Stimulated activated CD4-positive, alpha-beta T cell treated with anti-CD3 and anti-CD28 coated beads, TNF-alpha, amount 100 ng/mL, for 48 hours (primary cell): ENCODE measurements around the gene BHLHE23.

Experiments
- DNase-seq, 3 donors: peaks; one replicate each; pipeline ENCODE4 v3.0.0-alpha.2; 2020; ENCODE audit warnings: low read depth in 3 of 3

BHLHE23 gene

DNA sequence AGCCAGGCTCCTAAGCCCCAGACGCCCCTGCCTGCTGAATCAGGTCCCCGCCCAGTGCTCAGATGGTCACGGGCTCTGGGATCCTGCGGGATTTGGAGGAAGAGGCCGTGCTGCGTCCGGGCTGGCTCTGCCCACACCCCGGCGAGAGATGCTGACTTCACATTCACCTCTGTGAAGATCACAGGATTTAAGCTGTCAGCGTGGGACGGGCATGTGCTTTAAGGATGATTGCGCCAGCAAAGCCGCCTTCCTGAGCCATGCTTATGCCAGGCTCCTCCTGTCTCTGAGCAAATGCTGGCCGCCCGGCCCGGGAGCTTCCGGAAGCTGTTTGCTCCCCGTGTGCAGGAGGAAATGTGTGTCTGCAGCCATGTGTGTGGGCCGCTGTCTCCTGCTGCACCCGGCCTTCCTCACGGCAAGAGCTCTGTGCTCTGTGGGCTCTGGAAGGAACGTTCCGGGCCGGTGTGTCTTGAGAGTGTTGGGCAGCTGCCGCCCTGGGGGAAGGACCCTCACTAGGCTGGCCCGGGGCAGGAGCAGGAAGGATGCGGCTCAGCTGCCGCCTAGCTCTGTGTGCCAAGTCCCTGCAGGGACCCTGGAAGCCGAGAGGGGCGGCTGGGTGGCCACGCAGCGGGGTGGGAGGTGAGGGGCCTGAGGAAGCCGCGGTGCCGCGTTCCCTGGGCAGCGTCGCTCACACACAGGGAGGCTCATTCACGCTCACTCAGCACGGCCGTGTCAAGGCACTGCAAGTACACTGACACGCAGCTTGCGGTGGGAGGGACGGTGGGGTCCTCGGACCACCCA, 19.0 kb upstream of the BHLHE23 start:
- DNase-seq, result no peak

- no peak for DNase-seq
Observed at GRCh38 chr20:63024573-63025392, 18.0 kb upstream of the BHLHE23 start.

DNA sequence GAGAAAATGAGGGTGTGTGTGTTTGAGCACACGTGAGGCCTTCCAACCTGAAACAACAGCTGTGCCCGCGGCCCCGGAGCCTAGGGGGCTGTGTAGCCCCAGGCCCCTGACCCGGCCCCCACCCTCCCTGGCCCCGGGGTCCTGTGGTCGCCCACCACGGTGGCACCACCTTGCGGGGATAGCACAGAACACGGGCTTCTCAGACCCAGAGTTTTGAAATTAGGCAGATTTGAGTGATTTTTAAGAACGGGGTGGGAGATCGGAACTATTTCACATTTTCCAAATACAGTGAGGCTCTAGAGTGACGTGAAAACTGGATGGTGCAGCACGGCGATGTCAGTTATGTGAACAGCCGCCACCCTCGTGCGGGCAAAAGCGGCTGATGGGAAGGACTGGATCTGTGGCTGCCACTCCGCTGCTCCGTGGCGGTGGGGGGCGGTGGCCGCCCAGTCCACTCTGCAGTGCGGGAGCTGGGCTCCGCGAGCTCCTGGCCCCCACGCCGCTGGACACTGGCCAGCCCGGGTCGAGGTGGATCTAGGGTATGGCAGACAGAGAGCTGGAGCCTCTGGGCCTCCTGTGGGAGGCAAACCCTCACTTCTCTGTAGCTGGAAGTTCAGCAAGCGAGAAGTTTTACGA, 17.3 kb upstream of the BHLHE23 start:
- no peak for DNase-seq

DNA sequence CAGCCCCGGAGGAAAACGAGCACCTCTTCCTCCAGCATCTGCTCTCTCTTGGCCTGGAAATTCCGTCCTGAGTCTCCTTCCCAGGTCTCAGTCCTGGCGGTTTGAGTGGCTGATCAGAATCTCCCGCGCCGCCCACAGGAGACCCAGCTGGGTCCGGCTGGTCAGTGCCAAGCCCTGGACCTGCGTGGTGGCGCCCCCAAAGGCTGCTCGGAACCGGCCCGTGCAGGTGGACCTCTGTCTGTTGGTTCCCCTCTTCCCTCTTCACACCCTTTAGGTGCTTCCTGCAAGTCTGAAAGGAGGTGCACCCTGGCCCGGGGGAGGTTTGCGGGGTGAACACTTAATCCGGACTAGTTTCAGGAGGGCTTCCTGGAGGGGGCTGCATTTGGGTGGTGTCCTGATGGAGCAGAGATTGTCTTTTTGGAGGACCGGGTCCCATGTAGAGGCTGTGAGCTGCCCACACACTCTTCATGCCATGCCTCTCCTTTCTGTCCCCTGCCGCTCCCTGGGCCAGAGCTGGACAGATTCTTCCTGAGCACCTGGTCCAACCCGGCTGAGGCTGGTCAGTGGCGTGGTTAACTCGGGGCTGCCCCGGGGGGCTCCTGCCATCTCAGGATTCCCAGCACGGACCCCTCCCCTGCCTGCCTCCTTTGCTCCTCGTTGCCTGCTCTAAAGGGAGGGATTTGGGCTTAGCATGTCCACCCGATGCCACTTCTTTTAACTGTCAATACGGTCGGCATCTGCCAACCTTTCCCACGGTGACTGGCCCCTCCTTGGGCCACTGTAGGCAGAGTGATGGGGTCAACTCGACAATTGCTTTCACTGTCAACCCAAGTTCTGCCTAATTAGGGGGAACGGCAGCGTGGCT, 16.5 kb upstream of the BHLHE23 start:
- no peak for DNase-seq

DNA sequence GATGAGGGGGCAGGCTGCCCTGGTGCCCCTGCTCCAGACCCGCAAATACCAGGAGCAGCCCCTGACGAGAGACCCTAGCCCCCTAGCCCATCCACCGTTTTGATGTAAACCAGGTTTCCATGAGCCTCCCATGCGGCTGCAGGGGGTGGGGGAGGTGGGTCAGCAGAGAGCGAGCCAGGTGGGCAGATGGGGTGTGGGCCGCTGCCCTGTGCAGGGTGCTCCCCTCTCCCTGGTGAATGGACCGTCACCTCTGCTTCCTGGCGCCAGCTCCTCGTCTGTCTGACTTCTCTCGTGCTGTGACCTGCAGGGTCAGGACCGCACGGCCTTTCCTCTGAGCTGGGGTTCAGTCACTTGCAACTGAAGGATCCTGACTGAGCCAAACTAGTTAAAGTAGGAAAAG, 15.7 kb upstream of the BHLHE23 start:
- no peak for DNase-seq

GRCh38 chr20:63021356-63022321, 14.9 kb upstream of the BHLHE23 start:
- DNase-seq, result no peak

- DNase-seq, result no peak
Observed at GRCh38 chr20:63020681-63021080, 13.9 kb upstream of the BHLHE23 start.

GRCh38 chr20:63017826-63018411, 11.2 kb upstream of the BHLHE23 start:
- no peak for DNase-seq

- no peak for DNase-seq
Observed at GRCh38 chr20:63017076-63017825, 10.5 kb upstream of the BHLHE23 start.

- no peak for DNase-seq
Observed at GRCh38 chr20:63016514-63017075, 9.8 kb upstream of the BHLHE23 start.

- DNase-seq, result no peak
Observed at GRCh38 chr20:63015662-63016361, 9.0 kb upstream of the BHLHE23 start.

DNA sequence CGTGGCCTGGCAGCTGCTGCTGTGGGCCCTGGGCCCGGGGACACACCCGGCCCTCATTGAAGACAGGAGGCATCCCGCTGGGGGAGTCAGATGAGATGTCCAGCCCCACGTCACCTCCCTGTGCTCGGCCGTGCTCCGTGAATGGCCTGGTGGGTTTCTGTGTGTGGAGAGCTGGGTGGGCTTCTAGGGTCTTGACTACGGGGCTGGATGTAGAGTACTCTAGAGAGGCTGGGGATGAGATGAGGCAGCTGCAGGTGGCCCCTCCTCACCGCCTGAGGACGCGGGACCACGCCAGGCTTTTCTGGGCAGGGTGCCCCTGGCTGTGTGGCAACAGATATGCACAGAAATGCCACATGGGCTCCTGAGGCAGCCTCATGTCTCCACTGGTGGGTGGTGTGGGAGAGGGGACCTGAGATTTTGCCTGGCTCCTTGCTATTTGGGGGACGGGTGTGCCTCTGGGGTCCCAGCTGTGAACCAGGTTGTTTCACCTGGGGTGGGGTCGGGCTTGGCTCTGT, 8.4 kb upstream of the BHLHE23 start:
- DNase-seq, result no peak

- DNase-seq, result no peak
Observed at GRCh38 chr20:63014710-63015109, 7.9 kb upstream of the BHLHE23 start.

DNA sequence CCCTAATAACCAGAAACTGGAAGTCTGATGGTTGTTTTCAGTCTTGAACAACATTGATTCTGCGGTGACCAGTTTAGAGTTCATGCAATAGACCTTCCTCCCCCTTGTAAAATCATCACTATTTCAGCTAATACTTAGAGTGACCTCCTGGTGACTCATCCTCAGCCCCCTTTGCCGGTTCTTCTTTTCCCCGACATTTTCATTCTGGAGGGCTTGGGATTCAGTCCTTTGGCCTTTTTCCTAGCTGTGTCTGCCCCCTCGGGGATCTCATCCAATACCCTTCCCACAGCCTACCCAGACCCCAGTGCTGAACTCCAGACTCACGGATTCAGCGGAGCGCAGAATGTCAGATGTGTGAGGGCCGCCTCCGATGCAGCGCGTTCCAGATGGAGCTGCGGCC, 7.5 kb upstream of the BHLHE23 start:
- DNase-seq, result no peak

DNA sequence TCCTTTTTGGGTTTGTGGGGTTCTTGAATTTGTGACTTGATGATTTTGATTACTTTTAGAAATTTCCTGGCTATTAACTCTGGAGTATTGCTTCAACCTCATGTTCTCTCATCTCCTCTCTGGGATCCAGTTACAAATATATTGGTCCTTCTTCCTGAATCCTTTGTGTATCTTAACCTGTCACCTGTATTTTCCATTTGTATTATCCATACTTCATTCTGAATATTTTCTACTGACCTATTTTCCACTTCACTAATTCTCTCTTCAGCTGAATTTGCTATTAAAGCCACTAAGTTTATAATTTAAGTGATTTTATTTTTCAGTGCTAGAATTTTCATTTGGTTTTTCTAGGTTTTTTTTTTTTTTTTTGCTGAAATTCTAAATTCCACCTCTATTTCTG, 6.4 kb upstream of the BHLHE23 start:
- no peak for DNase-seq

DNA sequence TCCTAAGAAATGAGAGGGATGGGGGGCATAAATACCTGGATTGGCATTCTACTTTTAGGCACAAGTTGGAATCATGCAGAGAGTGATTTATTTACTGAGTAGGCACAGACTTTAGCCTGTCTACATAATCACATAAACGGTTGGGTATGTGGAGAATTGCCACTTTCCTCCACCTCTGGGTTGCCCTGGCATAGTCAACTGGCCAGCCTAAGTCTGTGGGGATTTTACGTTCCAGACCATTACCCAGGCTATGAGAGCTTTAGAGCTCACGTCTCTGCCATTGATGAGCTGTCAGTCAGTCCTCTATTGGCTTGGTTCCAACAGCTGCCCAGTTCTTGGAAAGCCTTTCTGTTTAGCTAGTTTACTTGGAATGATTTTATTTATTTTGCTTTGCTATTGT, 5.0 kb upstream of the BHLHE23 start:
- no peak for DNase-seq

DNA sequence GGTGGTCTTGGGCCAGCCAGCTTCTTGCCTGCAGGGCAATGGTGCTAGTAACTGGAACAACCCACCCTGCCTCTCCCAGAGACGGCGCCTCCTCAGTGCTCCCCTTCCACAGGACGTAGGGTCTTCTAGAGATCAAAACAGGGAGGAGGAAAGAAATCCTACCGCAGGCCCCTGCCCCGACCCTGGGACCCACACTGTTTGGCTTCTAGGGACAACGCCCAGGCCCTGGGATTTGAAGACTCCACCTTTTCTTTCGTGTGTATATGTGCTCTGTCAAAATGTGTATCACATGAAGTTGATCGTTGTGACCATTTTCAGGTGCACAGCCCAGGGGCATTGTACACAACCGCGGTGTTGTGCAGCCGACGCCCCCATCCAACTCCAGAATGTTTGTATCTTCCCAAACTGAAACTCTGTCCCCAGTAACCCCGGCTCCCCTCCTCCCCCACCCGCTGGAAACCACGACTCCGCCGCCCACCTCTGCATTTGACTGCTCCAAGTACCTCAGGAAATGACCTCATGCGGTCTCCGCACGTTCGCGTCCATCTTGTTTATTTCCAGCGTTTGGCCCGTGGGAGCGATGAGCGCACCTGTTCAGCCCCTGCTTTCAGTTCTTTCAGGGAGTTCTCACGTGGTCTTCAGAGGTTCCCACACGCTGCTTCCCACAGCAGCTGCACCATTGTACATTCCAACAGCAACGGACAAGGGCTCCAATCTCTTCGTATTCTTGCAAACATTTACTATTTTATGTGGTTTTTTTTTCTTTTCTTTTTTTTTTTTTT, 3.4 kb upstream of the BHLHE23 start:
- peak; percentile 46 to 60 (median 51) for DNase-seq
